Type B pancreatic cell (in vitro differentiated cells): ENCODE results near the gene ZNF836. TPM values are rescaled to one million over a fixed set of nuclear protein-coding genes. Genes with fewer than 3 reads are reported as not detected.

Experiments used
- DNase-seq: peaks from one replicate; pipeline ENCODE4 v3.0.0; 2021; ENCODE audit warnings: mixed read lengths; ENCODE audit not compliant: unreplicated experiment; ENCODE audit errors: extremely low spot score
- H3K27ac Mint-ChIP-seq: 2 replicates; pipeline ENCODE4 v1.8.0; 2021; ENCODE audit warnings: mild to moderate bottlenecking, mixed read lengths
- H3K27me3 Mint-ChIP-seq: 2 replicates; pipeline ENCODE4 v1.8.0; 2021; ENCODE audit warnings: mixed read lengths
- H3K36me3 Mint-ChIP-seq: 2 replicates; pipeline ENCODE4 v1.8.0; 2021; ENCODE audit warnings: mixed read lengths
- H3K4me1 Mint-ChIP-seq: one replicate; pipeline ENCODE4 v1.8.0; 2021; ENCODE audit warnings: mixed read lengths; ENCODE audit not compliant: unreplicated experiment
- H3K4me3 Mint-ChIP-seq: 2 replicates; pipeline ENCODE4 v1.8.0; 2021; ENCODE audit warnings: mild to moderate bottlenecking, mixed read lengths
- H3K9me3 Mint-ChIP-seq: 2 replicates; pipeline ENCODE4 v1.8.0; 2021; ENCODE audit warnings: mixed read lengths
- CTCF ChIP-seq: fragments of 200-600 bp; sonication (generic); conservative IDR thresholded peaks from 2 replicates; pipeline ENCODE4 v1.5.0; 2021; ENCODE audit warnings: antibody characterized with exemption, mild to moderate bottlenecking
- total RNA-seq: library from RNA; stranded (reverse); gene quantifications from 2 replicates; pipeline ENCODE4 v1.2.1, GENCODE V29; 2021; ENCODE audit warnings: low replicate concordance

ZNF836 gene
- total RNA-seq, 1 donor from 2014 or later: 21.8 TPM

GRCh38 chr19:52110780-52111179 is 60.6 kb downstream of the ZNF836 start:
- Mint-ChIP-seq H3K36me3 (peaks cover 46% of the 10 kb centered on the region), H3K27me3 (no peaks in the 10 kb centered on the region), H3K9me3 (peaks cover 28% of the 10 kb centered on the region), H3K4me3 (no peak overlapping the region), H3K27ac (no peak overlapping the region), H3K4me1 (no peaks in the 10 kb centered on the region)
- TF ChIP-seq CTCF: no peak
- no peak for DNase-seq

Other genes starting within 250 kb of the ZNF836 start
- gene ZNF613, start 244.1 kb downstream of the ZNF836 start, total RNA-seq: 8.9 and 9.3 TPM in 2 replicates
- gene ZNF350, start 184.8 kb downstream of the ZNF836 start, total RNA-seq: 10.4 and 14.2 TPM in 2 replicates
- gene ZNF615, start 163.4 kb downstream of the ZNF836 start, total RNA-seq: 10.6 and 14.2 TPM in 2 replicates
- gene ZNF614, start 143.2 kb downstream of the ZNF836 start, total RNA-seq: 10.4 and 14.0 TPM in 2 replicates
- 12.7 and 19.1 TPM in 2 replicates for gene ZNF432, start 122.8 kb downstream of the ZNF836 start, total RNA-seq
- gene ZNF841, start 75.9 kb downstream of the ZNF836 start, total RNA-seq: 27.7 and 35.7 TPM in 2 replicates
- gene ZNF616, start 31.7 kb downstream of the ZNF836 start, total RNA-seq: 18.7 and 26.5 TPM in 2 replicates
- 319 and 323 TPM in 2 replicates for gene PPP2R1A, start 18.4 kb upstream of the ZNF836 start, total RNA-seq
- gene ZNF766, start 98.0 kb upstream of the ZNF836 start, total RNA-seq: 24.1 and 33.2 TPM in 2 replicates
- gene ZNF480, start 125.5 kb upstream of the ZNF836 start, total RNA-seq: 16.8 and 26.2 TPM in 2 replicates
- gene ZNF610, start 164.6 kb upstream of the ZNF836 start, total RNA-seq: 15.5 and 18.0 TPM in 2 replicates
- gene ZNF880, start 198.3 kb upstream of the ZNF836 start, total RNA-seq: 25.7 and 29.6 TPM in 2 replicates
- gene ZNF528, start 226.2 kb upstream of the ZNF836 start, total RNA-seq: 21.8 and 31.0 TPM in 2 replicates